Caco-2 (cell line): ENCODE data around the gene CDCA3. TPM values are rescaled to one million over a fixed set of nuclear protein-coding genes. Genes with fewer than 3 reads are reported as not detected.

Experiments
- BruUV-seq: library from RNA; stranded (reverse); fragments of 400-500 nt; replicated peaks from 2 replicates; lab custom pipeline; 2021; lab: Mats Ljungman, UMichigan
- CTCF ChIA-PET: fragments of 300-600 bp; sonication (Branson Sonifier 250); formaldehyde crosslinking; loops from one replicate; lab custom pipeline; 2022; ENCODE audit warnings: antibody characterized with exemption; lab: Charles Lee
- POLR2A ChIA-PET: fragments of 300-600 bp; sonication (Branson Sonifier 250); formaldehyde crosslinking; loops from one replicate; lab custom pipeline; 2022; ENCODE audit warnings: antibody characterized with exemption; lab: Charles Lee
- DNase-seq, 2 experiments: peaks; one replicate each; pipeline versions ENCODE4 v3.0.0 to v3.0.0-alpha.2; 2020 to 2022
- H3K27me3 ChIP-seq: replicated peaks from 2 replicates; pipeline ENCODE4 v1.6.0; 2011; ENCODE audit warnings: low read length; ENCODE audit not compliant: control insufficient read depth, insufficient read depth
- H3K36me3 ChIP-seq: 2 replicates; pipeline ENCODE4 v1.5.1; 2011; ENCODE audit warnings: low read length; ENCODE audit not compliant: control insufficient read depth, insufficient read depth
- H3K4me1 ChIP-seq: fragments of 250-450 bp; sonication (Bioruptor Pico); 2 replicates; pipeline ENCODE4 v1.5.1; 2020; ENCODE audit warnings: mild to moderate bottlenecking
- H3K4me3 ChIP-seq: 2 replicates; pipeline ENCODE4 v1.5.1; 2011; ENCODE audit warnings: low read depth, mild to moderate bottlenecking, control low read depth, low read length
- H3K9me3 ChIP-seq: fragments of 250-450 bp; sonication (Bioruptor Pico); 2 replicates; pipeline ENCODE4 v1.5.1; 2020; ENCODE audit warnings: mild to moderate bottlenecking, moderate library complexity
- H3K27ac Mint-ChIP-seq: one replicate; pipeline ENCODE4 v1.8.0; 2022; ENCODE audit warnings: mixed read lengths; ENCODE audit not compliant: unreplicated experiment
- H3K27me3 Mint-ChIP-seq: one replicate; pipeline ENCODE4 v1.8.0; 2022; ENCODE audit warnings: mixed read lengths; ENCODE audit not compliant: insufficient read depth, unreplicated experiment
- H3K36me3 Mint-ChIP-seq: one replicate; pipeline ENCODE4 v1.8.0; 2022; ENCODE audit warnings: mild to moderate bottlenecking, mixed read lengths; ENCODE audit not compliant: insufficient read depth, unreplicated experiment
- H3K4me1 Mint-ChIP-seq: one replicate; pipeline ENCODE4 v1.8.0; 2022; ENCODE audit warnings: low read depth, mixed read lengths; ENCODE audit not compliant: unreplicated experiment
- H3K4me3 Mint-ChIP-seq: one replicate; pipeline ENCODE4 v1.8.0; 2022; ENCODE audit warnings: mild to moderate bottlenecking, moderate library complexity, mixed read lengths; ENCODE audit not compliant: unreplicated experiment
- H3K9me3 Mint-ChIP-seq: one replicate; pipeline ENCODE4 v1.8.0; 2022; ENCODE audit warnings: mixed read lengths; ENCODE audit not compliant: unreplicated experiment
- CTCF ChIP-seq, 2 experiments: fragments of 200-600 bp in 1 of 2; IDR thresholded peaks; 1 replicate in 1 of 2; 2 replicates in 1 of 2; pipeline versions ENCODE4 v1.5.1 to v1.8.0; 2011 to 2022; ENCODE audit warnings: antibody characterized with exemption in 1 of 2, control low read depth in 1 of 2, inconsistent platforms in 1 of 2, low read depth in 1 of 2, low read length in 1 of 2, mild to moderate bottlenecking in 1 of 2, moderate library complexity in 1 of 2; ENCODE audit not compliant: insufficient read depth in 1 of 2, severe bottlenecking in 1 of 2, unreplicated experiment in 1 of 2
- intact Hi-C: fragments of 100-400 bp; cut with micrococcal nuclease; formaldehyde crosslinking; loops from one replicate; pipeline ENCODE4 v1.10.0; 2022; ENCODE audit not compliant: unreplicated experiment
- total RNA-seq: library from RNA; stranded (reverse); gene quantifications from 2 replicates; pipeline ENCODE4 v1.2.3, GENCODE V29; 2022

CDCA3 gene
- total RNA-seq, 1 experiment from 2014 or later = 147 TPM

- no peaks in the 10 kb centered on the region for H3K9me3 ChIP-seq
- Mint-ChIP-seq H3K27ac (no peak overlapping the region), H3K4me1 (no peaks in the 10 kb centered on the region), H3K4me3 (no peak overlapping the region), H3K27me3 (no peaks in the 10 kb centered on the region), H3K36me3 (peaks cover 96% of the 10 kb centered on the region), H3K9me3 (no peaks in the 10 kb centered on the region)
- H3K4me1 ChIP-seq = no peaks in the 10 kb centered on the region
- H3K4me3 ChIP-seq = no peak overlapping the region
- DNase-seq = no peak
- intact Hi-C loops = no loop called here
- CTCF ChIA-PET = interaction anchor here (0.9 kb wide), 1 partner anchor 9 kb away, joined by 5 read pairs; the partner anchor contains the start of gene USP5
- H3K36me3 ChIP-seq = peaks cover 21% of the 10 kb centered on the region
- POLR2A ChIA-PET = no interaction called here
- TF ChIP-seq CTCF (IDR thresholded peaks at IDR 0.05; ENCODE audit: insufficient read depth in 1 of 2, low read depth in 1 of 2, low read length in 1 of 2, severe bottlenecking in 1 of 2, unreplicated experiment in 1 of 2) = no peak
- H3K27me3 ChIP-seq = no peaks in the 10 kb centered on the region
- BruUV-seq = no TSS peak
These were observed 9.9 kb upstream of the CDCA3 start for GRCh38 chr12:6860942-6861341.

- H3K36me3 ChIP-seq = peaks cover 20% of the 10 kb centered on the region
- no peak for TF ChIP-seq CTCF (IDR thresholded peaks at IDR 0.05; ENCODE audit: insufficient read depth in 1 of 2, low read depth in 1 of 2, low read length in 1 of 2, severe bottlenecking in 1 of 2, unreplicated experiment in 1 of 2)
- no peaks in the 10 kb centered on the region for H3K9me3 ChIP-seq
- Mint-ChIP-seq H3K4me1 (no peaks in the 10 kb centered on the region), H3K27me3 (no peaks in the 10 kb centered on the region), H3K27ac (no peak overlapping the region), H3K4me3 (no peak overlapping the region), H3K9me3 (no peaks in the 10 kb centered on the region), H3K36me3 (peaks cover 93% of the 10 kb centered on the region)
- no peak overlapping the region for H3K4me3 ChIP-seq
- no TSS peak for BruUV-seq
- CTCF ChIA-PET = no interaction called here
- no peaks in the 10 kb centered on the region for H3K27me3 ChIP-seq
- DNase-seq = no peak
- H3K4me1 ChIP-seq = no peaks in the 10 kb centered on the region
- POLR2A ChIA-PET = no interaction called here
- intact Hi-C loops = no loop called here
These were observed 9.0 kb upstream of the CDCA3 start for GRCh38 chr12:6860116-6860515.

DNA sequence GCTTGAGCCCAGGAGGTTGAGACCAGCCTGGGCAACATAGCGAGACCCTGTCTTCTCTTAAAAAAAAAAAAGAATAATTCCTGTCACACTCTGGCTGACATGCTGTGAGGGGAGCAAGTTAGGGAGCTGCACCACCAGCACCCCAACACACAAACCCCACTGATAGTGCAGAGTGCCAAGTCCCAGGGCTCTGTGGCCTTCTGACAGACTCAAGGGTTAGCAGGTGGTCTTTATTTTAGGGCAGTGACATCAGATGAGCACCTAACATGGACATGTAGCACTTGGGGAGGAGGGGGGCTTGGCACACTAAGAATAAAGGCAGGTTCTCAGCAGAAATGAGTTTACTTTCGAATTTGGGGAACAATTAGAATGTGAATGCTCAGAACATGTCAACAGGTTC lies 7.7 kb upstream of the CDCA3 start:
- Histone ChIP-seq H3K27me3 (no peaks in the 10 kb centered on the region), H3K36me3 (peaks cover 18% of the 10 kb centered on the region), H3K4me1 (peaks cover 4% of the 10 kb centered on the region; the same call in 1 of the 2 replicates), H3K9me3 (no peaks in the 10 kb centered on the region), H3K4me3 (no peak overlapping the region)
- Mint-ChIP-seq H3K4me3 (no peak overlapping the region), H3K27me3 (no peaks in the 10 kb centered on the region), H3K4me1 (peaks cover 7% of the 10 kb centered on the region), H3K27ac (no peak overlapping the region), H3K9me3 (no peaks in the 10 kb centered on the region), H3K36me3 (peaks cover 88% of the 10 kb centered on the region)
- ChIA-PET CTCF (no interaction called here), POLR2A (no interaction called here)
- intact Hi-C loops = no loop called here
- no TSS peak for BruUV-seq
- no peak for TF ChIP-seq CTCF (IDR thresholded peaks at IDR 0.05; ENCODE audit: insufficient read depth in 1 of 2, low read depth in 1 of 2, low read length in 1 of 2, severe bottlenecking in 1 of 2, unreplicated experiment in 1 of 2)
- DNase-seq = no peak
